HG02885 (cell line): Measurements from ENCODE around the gene ZFAND6.

Experiments
- ATAC-seq: cut with Tn5 transposase; IDR thresholded peaks from one replicate; pipeline ENCODE4 v1.9.1; 2021; ENCODE audit warnings: mild to moderate bottlenecking; ENCODE audit not compliant: unreplicated experiment, poor library complexity

Gene ZFAND6

GRCh38 chr15:80161468-80162016 is 102.1 kb downstream of the ZFAND6 start:
- no peak for ATAC-seq

GRCh38 chr15:80162059-80162554 is 102.6 kb downstream of the ZFAND6 start:
- ATAC-seq, result no peak

GRCh38 chr15:80163217-80163616 is 103.7 kb downstream of the ZFAND6 start:
- ATAC-seq, result no peak

GRCh38 chr15:80163897-80164296 is 104.4 kb downstream of the ZFAND6 start:
- ATAC-seq, result no peak

- no peak for ATAC-seq
These were observed 108.5 kb downstream of the ZFAND6 start for GRCh38 chr15:80167936-80168335.

GRCh38 chr15:80168421-80168820 is 108.9 kb downstream of the ZFAND6 start:
- ATAC-seq, result no peak

GRCh38 chr15:80169768-80170357 is 110.4 kb downstream of the ZFAND6 start:
- no peak for ATAC-seq

GRCh38 chr15:80170596-80170995 is 111.1 kb downstream of the ZFAND6 start:
- no peak for ATAC-seq

- ATAC-seq, result no peak
These were observed 112.3 kb downstream of the ZFAND6 start for GRCh38 chr15:80171787-80172186.

GRCh38 chr15:80172401-80172800 is 112.9 kb downstream of the ZFAND6 start:
- no peak for ATAC-seq

- ATAC-seq, result peak; percentile 56
These were observed 113.7 kb downstream of the ZFAND6 start for GRCh38 chr15:80173022-80173759.

- ATAC-seq, result no peak
These were observed 114.7 kb downstream of the ZFAND6 start for GRCh38 chr15:80174017-80174746.

GRCh38 chr15:80175436-80175835 is 116.0 kb downstream of the ZFAND6 start:
- ATAC-seq, result no peak

- ATAC-seq, result no peak
These were observed 117.0 kb downstream of the ZFAND6 start for GRCh38 chr15:80176443-80176842.

- ATAC-seq, result no peak
These were observed 117.7 kb downstream of the ZFAND6 start for GRCh38 chr15:80177156-80177555.

GRCh38 chr15:80179025-80179759 is 119.7 kb downstream of the ZFAND6 start:
- no peak for ATAC-seq

GRCh38 chr15:80179935-80180334 is 120.5 kb downstream of the ZFAND6 start:
- ATAC-seq, result no peak

GRCh38 chr15:80180468-80180867 is 121.0 kb downstream of the ZFAND6 start:
- no peak for ATAC-seq

GRCh38 chr15:80180986-80181385 is 121.5 kb downstream of the ZFAND6 start:
- no peak for ATAC-seq

GRCh38 chr15:80182611-80183261 is 123.3 kb downstream of the ZFAND6 start:
- ATAC-seq, result no peak
